ENCODE data around the gene GRK4.
"Not testable (repeated sequence)": the region's sequence is repeated elsewhere in the genome, so short reads cannot be mapped to it uniquely, and the experiment has no call there.

The GRK4 gene

GRCh38 chr4:3042226-3042625 lies 78.9 kb downstream of the GRK4 start:
- no peak for DNase-seq

GRCh38 chr4:3043282-3044020 lies 80.1 kb downstream of the GRK4 start:
- no peak for DNase-seq

- DNase-seq = peak; percentile 71
Observed at GRCh38 chr4:3044870-3045819, 81.8 kb downstream of the GRK4 start.

GRCh38 chr4:3046162-3046561 lies 82.8 kb downstream of the GRK4 start:
- no peak for DNase-seq

DNA sequence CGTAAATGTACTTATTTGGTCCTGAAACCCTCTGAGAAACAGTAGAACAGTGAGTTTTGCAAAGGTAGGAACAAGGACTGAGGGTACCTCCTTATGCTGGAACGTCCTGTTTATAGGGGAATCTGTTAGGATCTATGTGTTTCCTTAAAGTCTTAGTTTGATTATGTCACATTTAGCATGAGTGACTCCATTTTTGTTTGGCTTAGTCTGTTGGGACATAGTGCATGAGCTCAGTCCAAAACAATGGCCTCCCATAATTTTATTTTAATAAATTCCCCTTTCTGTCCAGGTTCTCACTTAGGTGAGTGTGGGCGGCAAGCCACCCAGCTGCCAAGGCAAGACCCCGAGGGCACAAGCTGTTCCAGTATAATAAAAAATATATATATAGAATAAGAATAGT lies 83.3 kb downstream of the GRK4 start:
- DNase-seq = no peak

GRCh38 chr4:3047464-3048286 lies 84.3 kb downstream of the GRK4 start:
- peak; percentile 78 for DNase-seq

- DNase-seq = not testable (repeated sequence)
Observed at GRCh38 chr4:3051141-3051897, 87.9 kb downstream of the GRK4 start.

DNA sequence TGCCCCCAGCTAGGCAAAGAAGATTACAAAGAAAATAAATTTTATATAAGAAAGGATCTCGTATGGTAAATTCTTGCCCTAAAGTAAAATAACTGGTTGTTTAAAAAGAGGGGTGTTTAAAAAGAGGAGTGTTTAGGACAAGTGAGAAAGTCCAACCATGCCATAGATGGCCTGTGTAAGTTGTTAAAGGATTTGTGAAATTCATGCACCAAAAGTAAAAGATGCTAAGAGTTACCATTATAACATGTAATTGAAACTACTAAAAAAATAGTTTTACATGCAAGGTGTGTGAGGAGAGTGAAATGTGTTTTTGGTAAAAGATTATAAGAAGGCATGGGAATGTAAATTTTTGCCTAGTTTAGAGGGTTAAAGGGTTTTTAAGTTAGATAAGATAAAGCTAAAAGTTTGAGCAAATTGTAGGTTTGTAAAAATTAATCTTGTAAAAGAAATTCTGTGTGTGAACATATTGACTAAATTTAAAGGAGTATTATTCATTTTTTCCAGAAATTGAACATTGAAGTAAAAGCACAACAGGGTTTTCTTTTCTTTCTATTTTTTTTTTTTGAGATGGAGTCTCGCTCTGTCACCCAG lies 90.9 kb downstream of the GRK4 start:
- no peak for DNase-seq

GRCh38 chr4:3059943-3060342 lies 96.6 kb downstream of the GRK4 start:
- no peak for DNase-seq

DNA sequence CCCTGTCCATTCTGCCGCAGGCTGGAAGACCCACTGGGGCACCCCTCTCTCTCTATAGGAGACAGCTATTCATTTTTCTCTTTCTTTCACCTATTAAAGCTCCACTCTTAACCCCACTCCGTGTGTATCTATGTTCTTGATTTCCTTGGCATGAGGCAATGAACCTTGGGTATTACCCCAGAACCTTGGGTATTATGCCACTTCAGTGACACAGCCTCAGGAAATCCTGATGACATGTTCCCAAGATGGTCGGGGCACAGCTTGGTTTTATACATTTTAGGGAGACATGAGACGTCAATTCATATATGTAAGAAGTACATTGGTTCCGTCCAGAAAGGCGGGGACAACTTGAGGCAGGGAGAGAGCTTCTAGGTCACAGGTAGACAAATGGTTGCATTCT lies 97.6 kb downstream of the GRK4 start:
- DNase-seq = no peak

GRCh38 chr4:3062471-3062870 lies 99.1 kb downstream of the GRK4 start:
- no peak for DNase-seq

- DNase-seq = no peak
Observed at GRCh38 chr4:3065551-3065950, 102.2 kb downstream of the GRK4 start.

GRCh38 chr4:3066836-3067400 lies 103.5 kb downstream of the GRK4 start:
- no peak for DNase-seq

GRCh38 chr4:3067473-3068001 lies 104.2 kb downstream of the GRK4 start:
- DNase-seq = no peak

GRCh38 chr4:3069661-3070199 lies 106.4 kb downstream of the GRK4 start:
- no peak for DNase-seq

- no peak for DNase-seq
Observed at GRCh38 chr4:3070709-3071500, 107.5 kb downstream of the GRK4 start.

DNA sequence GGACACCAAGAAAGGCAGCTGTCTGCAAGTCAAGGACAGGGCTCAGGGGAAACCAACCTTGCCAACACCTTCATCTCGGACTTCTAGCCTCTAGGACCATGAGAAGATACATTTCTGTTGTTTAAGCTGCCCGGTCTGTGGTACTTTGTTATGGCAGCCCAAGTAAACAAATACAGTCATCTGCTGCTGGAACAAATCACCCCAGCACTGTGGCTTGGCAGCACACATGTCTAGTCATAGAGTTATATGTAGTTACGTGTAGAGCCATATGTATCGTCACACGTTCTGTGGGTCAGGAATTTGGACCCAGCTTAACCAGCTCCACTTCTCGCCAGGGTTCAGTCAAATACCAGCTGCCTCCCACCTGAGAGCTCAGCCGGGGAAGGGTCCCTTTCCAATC lies 108.4 kb downstream of the GRK4 start:
- no peak for DNase-seq

- DNase-seq = no peak
Observed at GRCh38 chr4:3073158-3074077, 110.0 kb downstream of the GRK4 start.

Measured in activated CD4-positive, CD25-positive, alpha-beta regulatory T cell treated with anti-CD3 and anti-CD28 coated beads, Interleukin-2, amount 50 U/mL, for 72 hours (primary cell).